Osteoblast (primary cell): ENCODE results near the gene PKD1L1. TPM values are rescaled to one million over a fixed set of nuclear protein-coding genes. Genes with fewer than 3 reads are reported as not detected.
"Not testable (repeated sequence)": the region's sequence is repeated elsewhere in the genome, so short reads cannot be mapped to it uniquely, and the experiment has no call there.

Source experiments
- DNase-seq: peaks from one replicate; pipeline ENCODE4 v3.0.0; 2011; ENCODE audit warnings: low spot score, mixed read lengths; ENCODE audit not compliant: insufficient read length; ENCODE audit errors: missing footprints
- H2AFZ ChIP-seq: 2 replicates; pipeline ENCODE4 v1.6.0; 2011; ENCODE audit warnings: mild to moderate bottlenecking, low read length
- H3K27ac ChIP-seq: 2 replicates; pipeline ENCODE4 v1.5.1; 2011; ENCODE audit warnings: mild to moderate bottlenecking, low read depth, low read length, moderate library complexity
- H3K27me3 ChIP-seq: 2 replicates; pipeline ENCODE4 v1.6.0; 2012; ENCODE audit warnings: mild to moderate bottlenecking, control low read depth, inconsistent platforms, low read length, moderate library complexity; ENCODE audit not compliant: insufficient read depth
- H3K36me3 ChIP-seq: 2 replicates; pipeline ENCODE4 v1.5.1; 2011; ENCODE audit warnings: mild to moderate bottlenecking, low read length, control low read depth, moderate library complexity; ENCODE audit not compliant: insufficient read depth
- H3K4me1 ChIP-seq: 2 replicates; pipeline ENCODE4 v1.5.1; 2011; ENCODE audit warnings: mild to moderate bottlenecking, low read length, control low read depth, moderate library complexity; ENCODE audit not compliant: insufficient read depth
- H3K4me2 ChIP-seq: 2 replicates; pipeline ENCODE4 v1.6.0; 2011; ENCODE audit warnings: mild to moderate bottlenecking, low read length; ENCODE audit not compliant: insufficient read depth
- H3K4me3 ChIP-seq: fragments of 200-600 bp; sonication (generic); 3 replicates; pipeline ENCODE4 v1.5.1; 2012; ENCODE audit warnings: mild to moderate bottlenecking, low read length, inconsistent platforms; ENCODE audit not compliant: insufficient read depth
- H3K79me2 ChIP-seq: 2 replicates; pipeline ENCODE4 v1.6.0; 2012; ENCODE audit warnings: mild to moderate bottlenecking, low read length, control low read depth, inconsistent platforms; ENCODE audit not compliant: insufficient read depth
- H3K9me3 ChIP-seq: 2 replicates; pipeline ENCODE4 v1.5.1; 2011; ENCODE audit warnings: low read depth, low read length, control low read depth
- H4K20me1 ChIP-seq: 2 replicates; pipeline ENCODE4 v1.6.0; 2012; ENCODE audit warnings: mild to moderate bottlenecking, low read length, control low read depth; ENCODE audit not compliant: insufficient read depth
- CTCF ChIP-seq: IDR thresholded peaks from 2 replicates; pipeline ENCODE4 v1.5.1; 2011; ENCODE audit warnings: mild to moderate bottlenecking, low read depth, low read length, moderate library complexity; ENCODE audit errors: extremely low read depth
- total RNA-seq: library from RNA; depleted of rRNA; stranded (reverse); fragments of >200 nt; gene quantifications from 2 replicates; pipeline ENCODE4 v1.2.3, GENCODE V29; 2012

Gene PKD1L1
- total RNA-seq, 1 donor: under 0.01 TPM

GRCh38 chr7:47795631-47796030, 152.6 kb downstream of the PKD1L1 start:
- peak overlapping the region; percentile 93 for H3K27ac ChIP-seq
- no peaks in the 10 kb centered on the region for H3K9me3 ChIP-seq
- no peaks in the 10 kb centered on the region for H3K27me3 ChIP-seq
- no peak for TF ChIP-seq CTCF
- DNase-seq: peak; percentile 88
- peaks cover 22% of the 10 kb centered on the region for H3K4me1 ChIP-seq
- peak overlapping the region; percentile 26 for H3K4me3 ChIP-seq
- no peaks in the 10 kb centered on the region for H3K79me2 ChIP-seq
- H3K4me2 ChIP-seq: peak overlapping the region; percentile 53
- H3K36me3 ChIP-seq: no peaks in the 10 kb centered on the region
- H2AFZ ChIP-seq: no peak overlapping the region
- H4K20me1 ChIP-seq: no peaks in the 10 kb centered on the region

GRCh38 chr7:47795126-47795525, 153.1 kb downstream of the PKD1L1 start:
- not testable (repeated sequence) for H3K79me2 ChIP-seq, H4K20me1 ChIP-seq, H3K36me3 ChIP-seq, H3K9me3 ChIP-seq, H3K27me3 ChIP-seq, H2AFZ ChIP-seq, DNase-seq
- Histone ChIP-seq H3K4me1 (peaks cover 22% of the 10 kb centered on the region), H3K27ac (peak overlapping the region; percentile 93), H3K4me3 (peak overlapping the region; percentile 21), H3K4me2 (peak overlapping the region; percentile 53)

- Histone ChIP-seq H3K79me2 (no peaks in the 10 kb centered on the region), H3K36me3 (no peaks in the 10 kb centered on the region), H3K4me1 (peaks cover 22% of the 10 kb centered on the region), H3K27ac (peak overlapping the region; percentile 93), H3K27me3 (no peaks in the 10 kb centered on the region), H3K4me3 (no peak overlapping the region), H2AFZ (no peak overlapping the region), H4K20me1 (no peaks in the 10 kb centered on the region), H3K9me3 (no peaks in the 10 kb centered on the region), H3K4me2 (no peak overlapping the region)
- no peak for DNase-seq
- TF ChIP-seq CTCF: no peak
Measured at GRCh38 chr7:47794016-47794415, 154.2 kb downstream of the PKD1L1 start.

- H3K4me2 ChIP-seq, H4K20me1 ChIP-seq, H3K27ac ChIP-seq, DNase-seq, H3K27me3 ChIP-seq, H3K79me2 ChIP-seq, H3K9me3 ChIP-seq, H3K36me3 ChIP-seq, H2AFZ ChIP-seq, H3K4me3 ChIP-seq: not testable (repeated sequence)
- H3K4me1 ChIP-seq: peaks cover 22% of the 10 kb centered on the region
Measured at GRCh38 chr7:47793186-47793585, 155.1 kb downstream of the PKD1L1 start.

GRCh38 chr7:47792521-47793121, 155.6 kb downstream of the PKD1L1 start:
- Histone ChIP-seq H3K9me3 (no peaks in the 10 kb centered on the region), H3K4me2 (no peak overlapping the region), H4K20me1 (no peaks in the 10 kb centered on the region), H3K36me3 (no peaks in the 10 kb centered on the region), H3K79me2 (no peaks in the 10 kb centered on the region), H3K27me3 (no peaks in the 10 kb centered on the region), H3K4me3 (no peak overlapping the region), H3K4me1 (peaks cover 24% of the 10 kb centered on the region), H2AFZ (no peak overlapping the region), H3K27ac (peak overlapping the region; percentile 27)
- peak; percentile 52 for TF ChIP-seq CTCF
- no peak for DNase-seq
